Activated naive CD8-positive, alpha-beta T cell treated with anti-CD3 and anti-CD28 coated beads, Interleukin-2, amount 10 ng/mL, durations not matched to agents 7 days and 5 days (primary cell): Measurements from ENCODE around the gene PPP5C. TPM values are rescaled to one million over a fixed set of nuclear protein-coding genes. Genes with fewer than 3 reads are reported as not detected.
A peak's percentile ranks its signal among the peaks of the same experiment; 100 is the strongest.

Source experiments
- ATAC-seq: fragments of 150-1000 bp; cut with Tn5 transposase; one replicate; pipeline ENCODE4 v1.10.0; 2021; ENCODE audit warnings: low read depth, moderate library complexity
- POLR2A ChIA-PET: fragments of 350-600 bp; sonication (Branson Sonifier 250); formaldehyde crosslinking; loops from one replicate; lab custom pipeline; 2021; ENCODE audit warnings: antibody characterized with exemption; lab: Charles Lee
- DNase-seq: peaks from one replicate; pipeline ENCODE4 v3.0.0; 2021
- H3K27ac Mint-ChIP-seq: one replicate; pipeline ENCODE4 v1.8.0; 2022; ENCODE audit warnings: mild to moderate bottlenecking, mixed read lengths
- H3K27me3 Mint-ChIP-seq: one replicate; pipeline ENCODE4 v1.8.0; 2022; ENCODE audit warnings: mild to moderate bottlenecking, moderate library complexity, mixed read lengths
- H3K36me3 Mint-ChIP-seq: one replicate; pipeline ENCODE4 v1.8.0; 2021; ENCODE audit warnings: mild to moderate bottlenecking, mixed read lengths
- H3K4me1 Mint-ChIP-seq: one replicate; pipeline ENCODE4 v1.8.0; 2021; ENCODE audit warnings: mixed read lengths
- H3K4me3 Mint-ChIP-seq: one replicate; pipeline ENCODE4 v1.8.0; 2022; ENCODE audit warnings: mild to moderate bottlenecking, moderate library complexity, mixed read lengths
- H3K9me3 Mint-ChIP-seq: one replicate; pipeline ENCODE4 v1.8.0; 2021; ENCODE audit warnings: mixed read lengths
- total RNA-seq, 2 experiments: library from RNA; stranded (reverse); gene quantifications; one replicate each; pipeline ENCODE4 v1.2.3, GENCODE V29; 2021

Gene PPP5C
- total RNA-seq, 2 experiments from 2014 or later: 76.1 to 87.4 TPM

DNA sequence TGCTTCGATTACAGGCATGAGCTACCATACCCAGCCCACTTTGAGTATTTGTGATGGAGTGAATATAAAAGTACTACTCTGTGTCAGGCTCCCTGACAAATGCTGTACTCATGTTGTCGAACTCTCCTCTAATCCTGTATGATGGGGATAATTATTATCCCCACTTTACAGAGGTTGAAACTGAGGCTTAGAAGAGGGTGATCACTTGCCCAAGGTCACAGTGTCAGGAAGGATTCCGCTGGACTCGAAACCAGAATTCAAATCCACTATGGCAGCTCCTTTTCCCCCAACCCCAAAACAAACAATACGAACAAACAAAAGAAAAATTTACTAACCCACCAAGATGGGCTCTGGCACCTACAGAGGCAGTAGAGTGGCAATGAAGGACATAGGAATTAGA, 1.7 kb upstream of the PPP5C start:
- peaks cover 15% of the 10 kb centered on the region for H3K36me3 Mint-ChIP-seq
- DNase-seq: no peak
- POLR2A ChIA-PET: no interaction called here
- no peak for ATAC-seq
- H3K9me3 Mint-ChIP-seq: no peaks in the 10 kb centered on the region
- no peak overlapping the region for H3K27ac Mint-ChIP-seq
- H3K4me1 Mint-ChIP-seq: peaks cover 31% of the 10 kb centered on the region
- peak overlapping the region; percentile 49 for H3K4me3 Mint-ChIP-seq
- peaks cover 5% of the 10 kb centered on the region for H3K27me3 Mint-ChIP-seq

DNA sequence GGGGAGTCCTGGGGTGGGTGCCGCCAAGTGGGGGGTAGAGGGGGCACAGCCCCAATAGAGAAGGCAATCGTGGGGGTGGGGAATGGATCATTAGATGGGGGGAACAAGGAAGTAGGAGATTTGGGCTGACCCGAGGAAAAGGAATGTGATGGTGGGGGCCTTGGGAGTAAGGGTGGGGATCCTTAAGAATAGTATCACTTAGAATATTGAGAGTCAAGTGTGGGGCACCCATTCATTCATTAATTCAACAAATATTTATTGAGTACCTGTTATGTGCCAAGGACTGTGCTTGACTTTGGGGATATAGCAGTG, 641 bp downstream of the PPP5C start:
- ATAC-seq (no peak), DNase-seq (no peak)
- Mint-ChIP-seq H3K4me1 (peaks cover 36% of the 10 kb centered on the region), H3K9me3 (no peaks in the 10 kb centered on the region), H3K36me3 (peaks cover 16% of the 10 kb centered on the region), H3K27ac (peak overlapping the region; percentile 88), H3K27me3 (peaks cover 3% of the 10 kb centered on the region), H3K4me3 (peak overlapping the region; percentile 95)
- POLR2A ChIA-PET: interaction anchor here (0.7 to 1.4 kb wide), 5 partner anchors 10 to 275 kb away, joined by 3 to 5 read pairs (median 3); no protein-coding TSS in a partner anchor

DNA sequence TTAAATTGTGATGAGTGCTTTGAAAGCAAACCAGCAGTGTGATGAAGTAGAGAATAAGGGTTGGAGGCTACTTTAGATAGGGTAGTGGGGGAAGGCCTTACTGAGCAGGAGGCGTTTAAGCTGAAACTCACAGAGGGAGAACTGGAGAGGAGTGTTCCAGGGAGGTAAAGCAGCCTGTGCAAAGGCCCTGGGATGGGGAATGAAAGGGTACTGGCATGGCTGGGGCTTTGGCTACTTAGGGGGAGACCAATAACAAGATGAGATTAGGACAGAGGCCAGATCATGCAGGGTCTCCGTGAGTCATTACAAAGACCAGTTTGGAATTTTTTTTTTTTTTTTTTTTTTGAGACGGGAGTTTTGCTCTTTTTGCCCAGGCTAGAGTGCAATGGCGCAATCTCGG, 1.1 kb downstream of the PPP5C start:
- H3K27me3 Mint-ChIP-seq: peaks cover 2% of the 10 kb centered on the region
- POLR2A ChIA-PET: interaction anchor here (0.7 to 1.3 kb wide), 2 partner anchors 9 to 274 kb away, joined by 3 read pairs; no protein-coding TSS in a partner anchor
- ATAC-seq (no peak), DNase-seq (no peak)
- peaks cover 16% of the 10 kb centered on the region for H3K36me3 Mint-ChIP-seq
- H3K9me3 Mint-ChIP-seq: no peaks in the 10 kb centered on the region
- peak overlapping the region; percentile 88 for H3K27ac Mint-ChIP-seq
- H3K4me1 Mint-ChIP-seq: peaks cover 36% of the 10 kb centered on the region
- H3K4me3 Mint-ChIP-seq: peak overlapping the region; percentile 95

DNA sequence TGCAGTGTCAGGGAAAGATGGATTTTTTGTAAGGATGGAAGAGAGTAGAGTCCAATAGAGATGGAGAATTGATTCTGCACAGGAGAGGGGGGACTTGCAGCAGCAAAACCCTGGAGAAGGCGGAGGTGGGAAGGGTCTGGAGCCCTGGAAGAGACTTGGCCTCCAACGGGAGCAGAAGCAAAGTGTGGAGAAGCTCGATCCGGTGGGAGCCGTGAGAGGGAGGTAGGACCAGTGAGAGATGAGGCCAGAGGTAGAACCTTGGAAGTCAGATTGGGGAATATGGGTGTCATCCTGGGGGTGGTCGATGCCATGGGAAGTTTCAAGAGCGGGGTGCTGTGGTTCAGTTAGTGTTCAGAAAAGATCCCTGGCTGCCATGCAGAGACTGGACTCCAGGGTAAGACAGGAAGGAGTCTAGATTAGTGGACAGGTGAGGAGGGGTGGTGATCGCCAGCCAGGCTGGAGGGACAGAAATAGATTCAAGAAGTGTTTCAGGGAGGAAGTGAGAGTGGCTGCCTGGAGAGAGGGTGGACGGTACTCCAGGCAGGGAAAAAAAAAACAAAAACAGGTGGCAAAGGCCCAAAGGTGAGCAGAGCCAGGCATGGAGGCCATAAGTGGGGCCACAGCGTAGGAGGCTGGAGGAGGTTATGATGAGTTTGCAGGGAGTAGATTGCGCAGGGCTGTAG, 2.6 kb downstream of the PPP5C start:
- H3K27ac Mint-ChIP-seq: peak overlapping the region; percentile 92
- POLR2A ChIA-PET: no interaction called here
- ATAC-seq (no peak), DNase-seq (no peak)
- H3K27me3 Mint-ChIP-seq: no peaks in the 10 kb centered on the region
- no peaks in the 10 kb centered on the region for H3K9me3 Mint-ChIP-seq
- peak overlapping the region; percentile 82 for H3K4me3 Mint-ChIP-seq
- peaks cover 22% of the 10 kb centered on the region for H3K36me3 Mint-ChIP-seq
- peaks cover 36% of the 10 kb centered on the region for H3K4me1 Mint-ChIP-seq

DNA sequence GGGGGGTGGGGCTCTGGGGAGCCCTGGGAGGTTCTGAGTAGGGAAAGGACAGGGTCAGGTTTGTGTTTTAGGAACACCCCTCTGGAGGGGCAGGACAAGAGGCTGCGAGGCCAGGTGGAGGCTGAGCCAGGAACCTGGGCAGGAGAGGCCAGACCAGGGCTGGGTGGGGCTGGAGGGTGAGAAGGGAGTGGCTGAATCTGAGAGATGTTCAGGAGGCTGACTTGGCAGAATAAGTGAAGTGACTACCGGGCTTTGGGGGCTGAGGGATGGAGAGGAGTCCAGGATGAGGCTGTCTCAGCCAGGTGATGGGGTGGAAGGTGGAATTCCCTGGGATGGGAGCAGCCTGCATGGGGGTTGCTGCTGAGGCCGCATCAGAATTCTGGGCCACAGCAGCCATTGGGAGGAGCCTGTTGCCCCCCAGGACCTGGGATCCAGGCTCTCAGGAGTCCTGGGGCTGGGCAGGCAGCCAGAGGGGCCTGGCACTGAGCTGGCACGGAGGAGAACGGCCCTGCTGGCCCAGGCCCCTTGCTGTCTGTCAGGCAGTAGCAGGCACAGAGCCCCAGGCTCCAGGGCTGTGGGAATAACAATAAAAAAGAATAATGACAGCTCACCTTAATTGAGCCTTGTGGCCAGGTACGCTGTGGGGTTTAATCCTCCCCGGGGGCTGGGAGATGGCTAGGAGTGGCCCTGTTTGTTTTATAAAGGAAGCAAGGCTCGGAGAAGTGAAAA, 3.3 kb downstream of the PPP5C start:
- POLR2A ChIA-PET: interaction anchor here (1.3 kb wide), 1 partner anchor 173 kb away, joined by 4 read pairs; no protein-coding TSS in a partner anchor
- ATAC-seq: no peak
- no peak for DNase-seq
- Mint-ChIP-seq H3K36me3 (peaks cover 25% of the 10 kb centered on the region), H3K27me3 (no peaks in the 10 kb centered on the region), H3K9me3 (no peaks in the 10 kb centered on the region), H3K4me1 (peaks cover 36% of the 10 kb centered on the region), H3K27ac (peak overlapping the region; percentile 92), H3K4me3 (peak overlapping the region; percentile 82)

DNA sequence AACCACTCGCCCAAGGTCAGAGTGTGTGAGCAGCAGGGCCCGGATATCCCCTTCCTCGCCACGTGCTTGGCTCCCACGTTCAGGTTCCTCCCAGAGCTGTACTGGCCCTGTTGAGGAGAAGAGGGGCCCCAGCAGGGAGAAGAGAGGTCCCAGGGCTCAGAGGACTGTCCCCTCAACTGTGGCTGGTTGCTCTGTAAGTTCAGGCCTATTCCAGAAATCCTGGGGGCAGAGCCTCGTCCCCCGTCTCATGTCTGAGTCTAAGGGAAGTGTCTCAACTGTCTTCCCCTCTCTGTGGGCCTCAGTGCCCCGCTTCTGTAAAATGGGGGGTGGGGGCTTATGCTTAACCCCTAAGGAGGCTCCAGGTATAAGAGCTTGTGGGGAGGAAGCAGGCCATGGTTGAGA, 3.9 kb downstream of the PPP5C start:
- POLR2A ChIA-PET: interaction anchor here (1.3 kb wide), 1 partner anchor 172 kb away, joined by 4 read pairs; no protein-coding TSS in a partner anchor
- ATAC-seq (peak; percentile 7), DNase-seq (peak; percentile 46)
- Mint-ChIP-seq H3K36me3 (peaks cover 29% of the 10 kb centered on the region), H3K9me3 (no peaks in the 10 kb centered on the region), H3K4me1 (peaks cover 37% of the 10 kb centered on the region), H3K27me3 (no peaks in the 10 kb centered on the region), H3K4me3 (peak overlapping the region; percentile 82), H3K27ac (peak overlapping the region; percentile 92)

DNA sequence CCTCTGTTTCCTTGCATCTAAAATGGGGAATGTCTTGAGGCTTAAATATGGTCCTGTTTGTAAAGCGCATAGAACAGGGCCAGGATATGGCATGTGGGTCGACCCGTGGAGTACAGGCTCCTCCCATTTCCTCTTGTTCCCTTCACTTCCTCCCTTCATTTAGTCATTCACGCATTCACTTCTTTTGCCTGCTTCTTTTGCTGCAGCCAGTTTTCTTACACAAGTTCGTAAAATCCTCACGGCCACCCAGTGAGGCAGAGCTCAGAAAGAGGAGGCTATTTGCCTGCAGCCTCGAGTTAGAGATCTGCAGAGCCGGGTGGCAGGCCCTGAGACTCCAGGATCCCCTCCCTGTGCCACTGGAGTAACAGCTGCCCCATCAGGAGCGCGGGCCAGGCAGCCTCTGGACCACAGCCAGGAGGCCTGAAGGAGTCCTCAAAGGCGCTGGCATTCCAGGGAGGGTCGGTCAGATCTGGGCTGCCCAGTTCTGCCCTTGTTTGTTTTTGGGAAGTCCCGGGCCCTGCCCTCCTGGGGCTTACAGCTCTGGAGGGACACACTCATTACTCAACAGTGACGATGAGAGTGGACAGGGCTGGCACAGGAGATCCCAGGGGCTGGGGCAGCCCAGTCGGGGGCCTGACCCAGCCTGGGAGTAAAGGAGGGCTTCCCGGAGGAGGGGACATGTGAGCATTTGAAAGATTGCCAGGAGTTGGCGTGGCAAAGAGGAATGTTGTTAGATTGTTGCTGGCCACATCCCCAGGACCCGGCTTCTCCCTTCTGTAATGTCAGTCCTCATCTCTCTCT, 4.6 kb downstream of the PPP5C start:
- H3K9me3 Mint-ChIP-seq: no peaks in the 10 kb centered on the region
- H3K27me3 Mint-ChIP-seq: no peaks in the 10 kb centered on the region
- DNase-seq: no peak
- peaks cover 29% of the 10 kb centered on the region for H3K36me3 Mint-ChIP-seq
- peak; percentile 28 for ATAC-seq
- peaks cover 34% of the 10 kb centered on the region for H3K4me1 Mint-ChIP-seq
- peak overlapping the region; percentile 82 for H3K4me3 Mint-ChIP-seq
- peak overlapping the region; percentile 92 for H3K27ac Mint-ChIP-seq
- POLR2A ChIA-PET: interaction anchor here (1.3 kb wide), 1 partner anchor 172 kb away, joined by 4 read pairs; no protein-coding TSS in a partner anchor

DNA sequence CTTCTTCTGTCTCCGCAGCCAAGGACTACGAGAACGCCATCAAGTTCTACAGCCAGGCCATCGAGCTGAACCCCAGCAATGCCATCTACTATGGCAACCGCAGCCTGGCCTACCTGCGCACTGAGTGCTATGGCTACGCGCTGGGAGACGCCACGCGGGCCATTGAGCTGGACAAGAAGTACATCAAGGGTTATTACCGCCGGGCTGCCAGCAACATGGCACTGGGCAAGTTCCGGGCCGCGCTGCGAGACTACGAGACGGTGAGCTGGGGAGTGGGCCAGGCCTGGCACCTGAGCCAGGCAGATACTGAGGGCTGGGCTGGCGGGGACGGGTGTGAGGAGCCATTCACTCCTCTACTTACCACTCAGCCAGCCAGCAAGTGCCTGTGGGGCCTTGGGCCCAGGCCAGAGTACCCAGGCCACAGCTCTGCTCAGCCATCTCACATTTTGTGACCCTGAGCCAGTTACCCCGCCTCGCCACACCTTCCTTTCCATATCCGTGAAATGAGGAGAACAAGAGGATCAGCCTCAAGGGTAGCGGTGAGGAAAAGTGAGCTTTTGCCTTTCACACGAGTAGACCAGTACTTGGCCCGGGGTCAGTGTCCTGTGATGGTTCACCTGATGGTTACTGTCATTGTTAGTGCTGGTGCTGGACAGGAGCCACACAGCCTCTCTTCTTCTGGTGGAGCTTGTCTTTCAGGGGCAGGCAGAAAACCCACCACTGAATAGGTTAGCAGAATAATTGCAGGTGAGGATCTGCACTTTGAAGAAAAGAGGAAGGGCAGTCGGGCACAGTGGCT, 7.0 kb downstream of the PPP5C start:
- Mint-ChIP-seq H3K36me3 (peaks cover 23% of the 10 kb centered on the region), H3K27ac (no peak overlapping the region), H3K4me1 (peaks cover 25% of the 10 kb centered on the region), H3K4me3 (no peak overlapping the region), H3K9me3 (no peaks in the 10 kb centered on the region), H3K27me3 (no peaks in the 10 kb centered on the region)
- ATAC-seq (no peak), DNase-seq (no peak)
- POLR2A ChIA-PET: interaction anchor here (0.6 to 1.0 kb wide), 3 partner anchors 15 to 456 kb away, joined by 3 to 4 read pairs (median 3); no protein-coding TSS in a partner anchor

DNA sequence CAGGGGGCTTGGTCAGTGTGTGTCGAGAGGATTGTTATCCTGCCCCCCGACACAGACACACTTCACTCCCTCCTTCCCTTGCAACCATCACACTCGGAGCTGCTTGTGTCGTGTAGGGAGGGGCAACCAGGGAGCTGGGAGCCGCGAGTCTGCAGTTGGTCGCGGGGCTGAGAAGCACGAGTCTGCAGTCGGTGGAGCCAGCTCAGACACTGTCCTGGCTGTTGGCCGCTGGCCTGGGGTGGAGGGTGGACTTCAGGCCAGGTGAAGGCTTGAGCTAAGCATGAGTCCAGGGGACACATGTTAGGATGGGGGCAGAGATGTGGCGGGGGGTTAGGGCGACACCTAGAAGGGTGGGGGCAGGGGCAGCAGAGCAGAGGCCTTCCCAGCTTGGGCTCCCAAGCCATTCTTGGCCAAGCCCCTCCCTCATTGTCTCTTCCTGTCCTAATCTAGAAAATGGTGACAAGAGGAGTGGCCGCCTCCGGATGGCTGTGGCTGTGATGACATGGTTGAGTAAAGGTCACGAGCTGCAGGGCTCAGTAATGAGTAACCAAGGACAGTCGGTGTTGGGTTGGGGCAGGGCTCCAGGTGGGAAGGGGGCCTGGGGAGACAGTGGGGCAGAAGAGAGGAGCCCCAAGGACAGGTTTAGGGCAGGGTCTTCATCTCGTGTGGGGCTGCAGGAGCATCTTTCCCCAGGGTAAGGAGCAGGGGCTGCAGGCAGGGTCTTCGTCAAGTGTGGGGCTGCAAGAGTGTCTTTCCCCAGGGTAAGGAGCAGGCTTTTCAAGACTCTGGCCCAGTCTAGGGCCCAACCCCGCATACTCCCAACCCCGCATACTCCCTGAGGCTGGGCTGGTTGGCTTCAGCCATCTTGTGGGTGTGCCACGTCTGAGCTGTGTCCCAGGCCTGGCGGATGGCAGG, 8.6 kb downstream of the PPP5C start:
- no peaks in the 10 kb centered on the region for H3K27me3 Mint-ChIP-seq
- DNase-seq (no peak), ATAC-seq (no peak)
- POLR2A ChIA-PET: no interaction called here
- H3K4me3 Mint-ChIP-seq: no peak overlapping the region
- peaks cover 16% of the 10 kb centered on the region for H3K4me1 Mint-ChIP-seq
- H3K9me3 Mint-ChIP-seq: no peaks in the 10 kb centered on the region
- H3K27ac Mint-ChIP-seq: peak overlapping the region; percentile 24
- peaks cover 16% of the 10 kb centered on the region for H3K36me3 Mint-ChIP-seq

DNA sequence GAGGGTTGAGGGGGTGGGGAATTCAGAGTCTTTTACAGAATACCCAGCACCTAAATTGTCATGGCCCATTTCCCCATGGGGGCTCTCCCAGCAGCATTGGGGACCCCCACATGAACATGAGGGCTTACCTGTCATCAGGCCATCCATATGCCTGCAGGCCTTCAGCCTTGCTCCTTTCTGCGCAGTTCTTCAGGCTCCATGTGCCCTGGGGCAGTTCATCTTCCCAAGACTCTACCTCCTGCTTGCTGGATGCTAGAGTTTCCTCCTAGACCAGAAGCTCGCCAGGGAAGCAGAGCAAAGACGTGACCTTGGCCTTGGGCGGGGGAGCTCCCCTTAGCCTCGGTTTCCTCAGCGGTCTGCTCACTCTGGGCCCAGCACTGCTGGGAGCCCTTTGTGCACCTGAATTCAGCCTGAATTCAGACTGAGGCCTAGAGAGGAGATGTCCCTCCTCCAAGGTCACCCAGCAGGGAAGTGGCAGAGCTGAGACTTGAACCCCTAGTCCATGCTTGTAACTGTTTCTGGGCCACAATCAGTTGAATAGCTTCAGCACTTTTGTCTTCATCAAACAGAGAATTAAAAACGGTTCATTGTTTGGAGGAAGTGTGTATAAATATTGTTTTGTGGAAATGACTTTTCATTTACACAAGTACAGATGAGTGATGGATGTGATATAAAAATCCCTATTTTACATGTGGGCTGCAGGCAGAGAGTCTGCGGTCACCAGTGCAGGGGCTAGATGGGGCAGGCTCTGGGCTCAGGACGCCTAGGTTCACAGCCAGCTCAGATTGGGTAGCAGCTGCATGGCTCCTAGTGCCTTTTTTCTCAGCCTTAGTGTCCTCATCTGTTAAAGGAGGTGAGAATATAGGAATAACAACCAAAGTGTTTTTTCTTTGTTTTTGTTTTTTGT, 9.5 kb downstream of the PPP5C start:
- H3K4me1 Mint-ChIP-seq: peaks cover 12% of the 10 kb centered on the region
- H3K9me3 Mint-ChIP-seq: no peaks in the 10 kb centered on the region
- ATAC-seq (no peak), DNase-seq (no peak)
- peaks cover 20% of the 10 kb centered on the region for H3K36me3 Mint-ChIP-seq
- no peak overlapping the region for H3K4me3 Mint-ChIP-seq
- POLR2A ChIA-PET: interaction anchor here (1.1 to 1.3 kb wide), 2 partner anchors 9 to 10 kb away, joined by 3 read pairs; no protein-coding TSS in a partner anchor
- H3K27ac Mint-ChIP-seq: no peak overlapping the region
- H3K27me3 Mint-ChIP-seq: no peaks in the 10 kb centered on the region
